K562 (cell line): Measurements from ENCODE around the gene ITPR1. TPM values are rescaled to one million over a fixed set of nuclear protein-coding genes. Genes with fewer than 3 reads are reported as not detected.
A peak's percentile ranks its signal among the peaks of the same experiment; 100 is the strongest.

ENCODE experiments used
- ELF1 ChIP-seq: fragments of 200-800 bp; sonication (Bioruptor generic); IDR thresholded peaks from 2 replicates; pipeline ENCODE4 v1.6.1; 2016; ENCODE audit warnings: missing genetic modification characterization, missing compliant biosample characterization
- FOXJ2 ChIP-seq: fragments of 200-800 bp; sonication (Bioruptor generic); IDR thresholded peaks from 2 replicates; pipeline ENCODE4 v1.6.1; 2016; ENCODE audit warnings: missing genetic modification characterization, missing compliant biosample characterization
- KDM1A ChIP-seq, 2 experiments: fragments of 450-650 bp; IDR thresholded peaks; 2 replicates each; pipeline ENCODE4 v1.6.1; 2016; ENCODE audit warnings: mild to moderate bottlenecking in 2 of 2
- NFATC3 ChIP-seq: fragments of 450-650 bp; IDR thresholded peaks from 2 replicates; pipeline ENCODE4 v1.6.1; 2017; ENCODE audit warnings: mild to moderate bottlenecking
- ZFP30 ChIP-seq: fragments of 250-450 bp; sonication (Bioruptor Pico); IDR thresholded peaks from 2 replicates; pipeline ENCODE4 v1.8.0; 2022; ENCODE audit warnings: moderate library complexity, mild to moderate bottlenecking, inconsistent platforms, borderline replicate concordance
- ZNF274 ChIP-seq: IDR thresholded peaks from 2 replicates; pipeline ENCODE4 v1.6.1; 2011; ENCODE audit warnings: low read depth, mild to moderate bottlenecking, low read length, moderate library complexity, borderline replicate concordance
- polyA plus RNA-seq, 8 experiments: library from polyadenylated mRNA; depleted of rRNA in 4 of 8; stranded (reverse) in 5 of 8; unstranded in 3 of 8; fragments of >200 nt; fragmentation: Nextera tagmentation in 2 of 8; fragmentation: Illumina TruSeq in 1 of 8; extraction: Ambion mirVana in 2 of 8; extraction: Trizol in 1 of 8; gene quantifications; 2 replicates each; pipeline versions ENCODE4 v1.2.1 to v1.2.3, GENCODE V29; 2011 to 2014; ENCODE audit warnings: inconsistent platforms in 1 of 8, missing spikeins in 1 of 8
- total RNA-seq, 7 experiments: library from RNA; depleted of rRNA in 6 of 7; stranded (reverse); fragments of >200 nt in 6 of 7; fragmentation: Illumina TruSeq in 2 of 7; extraction: Trizol in 2 of 7; gene quantifications; 2 replicates each; pipeline versions ENCODE4 v1.2.1 to v1.2.3, GENCODE V29; 2011 to 2021; ENCODE audit warnings: low replicate concordance in 1 of 7
- TF ChIP-seq, protein P1 (sequence below): fragments of 250-450 bp; sonication (Bioruptor Pico); IDR thresholded peaks from 2 replicates; pipeline ENCODE4 v1.9.0; 2021; ENCODE audit warnings: mild to moderate bottlenecking, inconsistent platforms
- TF ChIP-seq, protein P2 (sequence below): fragments of 250-450 bp; sonication (Bioruptor Pico); IDR thresholded peaks from 2 replicates; pipeline ENCODE4 v1.5.0; 2021
- TF ChIP-seq, protein P3 (sequence below): fragments of 450-650 bp; IDR thresholded peaks from 2 replicates; pipeline ENCODE4 v1.6.1; 2014; ENCODE audit warnings: low read depth, mild to moderate bottlenecking, moderate library complexity, borderline replicate concordance
- TF ChIP-seq, protein P4 (sequence below), 2 experiments: fragments of 250-450 bp in 1 of 2; fragments of 450-650 bp in 1 of 2; sonication (Bioruptor Pico) in 1 of 2; IDR thresholded peaks; 2 replicates each; pipeline versions ENCODE4 v1.6.1 to v1.8.0; 2016 to 2021; ENCODE audit warnings: mild to moderate bottlenecking in 2 of 2, moderate library complexity in 2 of 2, missing compliant biosample characterization in 1 of 2, missing genetic modification characterization in 1 of 2
- TF ChIP-seq, protein P5 (sequence below): fragments of 450-650 bp; IDR thresholded peaks from 2 replicates; pipeline ENCODE4 v1.6.1; 2016; ENCODE audit warnings: missing biosample characterization, missing genetic modification characterization
- TF ChIP-seq, protein P6 (sequence below): sonication (generic); formaldehyde crosslinking; IDR thresholded peaks from 2 replicates; pipeline ENCODE4 v1.8.1; 2023; ENCODE audit warnings: missing genetic modification reagents, mild to moderate bottlenecking, borderline replicate concordance

ITPR1 gene
- total and polyA plus RNA-seq, 9 of the 15 experiments (the other 6 are each of a cell fraction or from before 2014, with no cell fraction given), result 22.4 to 40.0 (median 27.4) TPM

DNA sequence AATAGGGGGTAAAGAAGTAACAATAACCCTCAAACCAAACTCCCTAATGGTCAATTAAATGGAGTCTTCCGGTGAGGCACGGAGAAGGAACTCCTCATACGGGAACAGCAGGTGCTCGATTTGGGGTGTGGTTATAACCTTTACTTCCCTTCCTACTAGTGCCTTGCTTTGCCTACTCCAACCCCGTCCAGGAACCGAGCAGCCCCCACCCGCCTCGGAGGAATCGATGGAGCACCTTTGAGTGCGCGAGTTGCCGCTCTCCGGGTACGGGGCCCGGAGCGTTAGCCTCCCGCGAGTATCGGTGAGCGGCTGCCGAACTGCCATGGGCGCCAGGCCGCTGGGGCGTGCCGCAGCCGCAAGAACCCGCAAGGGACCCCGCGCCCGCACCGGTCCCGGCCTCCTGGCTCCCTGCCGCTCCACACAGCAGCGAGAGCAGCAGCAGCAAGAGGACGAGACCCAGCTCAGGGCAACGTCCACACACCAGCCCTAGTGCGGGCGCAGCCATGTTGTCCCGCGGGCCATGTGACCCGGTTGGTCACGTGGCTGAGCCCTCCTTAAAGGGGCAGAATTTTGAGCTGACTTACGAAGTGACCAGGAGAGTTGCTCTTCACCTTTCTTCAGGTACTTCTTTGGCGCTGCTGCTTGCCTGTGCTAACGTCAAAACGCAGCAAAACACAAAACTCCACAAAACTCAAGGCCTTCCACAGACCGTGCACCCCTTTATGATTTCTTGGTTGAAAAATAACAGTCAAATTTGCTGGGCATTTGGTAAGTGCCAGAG is 26.2 kb upstream of the ITPR1 start, which contains the start of gene SUMF1 (continued):
- TF ChIP-seq, protein P1, sequence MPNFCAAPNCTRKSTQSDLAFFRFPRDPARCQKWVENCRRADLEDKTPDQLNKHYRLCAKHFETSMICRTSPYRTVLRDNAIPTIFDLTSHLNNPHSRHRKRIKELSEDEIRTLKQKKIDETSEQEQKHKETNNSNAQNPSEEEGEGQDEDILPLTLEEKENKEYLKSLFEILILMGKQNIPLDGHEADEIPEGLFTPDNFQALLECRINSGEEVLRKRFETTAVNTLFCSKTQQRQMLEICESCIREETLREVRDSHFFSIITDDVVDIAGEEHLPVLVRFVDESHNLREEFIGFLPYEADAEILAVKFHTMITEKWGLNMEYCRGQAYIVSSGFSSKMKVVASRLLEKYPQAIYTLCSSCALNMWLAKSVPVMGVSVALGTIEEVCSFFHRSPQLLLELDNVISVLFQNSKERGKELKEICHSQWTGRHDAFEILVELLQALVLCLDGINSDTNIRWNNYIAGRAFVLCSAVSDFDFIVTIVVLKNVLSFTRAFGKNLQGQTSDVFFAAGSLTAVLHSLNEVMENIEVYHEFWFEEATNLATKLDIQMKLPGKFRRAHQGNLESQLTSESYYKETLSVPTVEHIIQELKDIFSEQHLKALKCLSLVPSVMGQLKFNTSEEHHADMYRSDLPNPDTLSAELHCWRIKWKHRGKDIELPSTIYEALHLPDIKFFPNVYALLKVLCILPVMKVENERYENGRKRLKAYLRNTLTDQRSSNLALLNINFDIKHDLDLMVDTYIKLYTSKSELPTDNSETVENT (CRISPR knock-in tag), result no peak
- TF ChIP-seq ELF1 (tag) (no peak), NFATC3 (peak; percentile 50; the same call in 1 of the 2 replicates), KDM1A (IDR thresholded peaks at IDR 0.05) (no peak), FOXJ2 (no peak), ZNF274 (no peak), ZFP30 (no peak)
- TF ChIP-seq, protein P2, sequence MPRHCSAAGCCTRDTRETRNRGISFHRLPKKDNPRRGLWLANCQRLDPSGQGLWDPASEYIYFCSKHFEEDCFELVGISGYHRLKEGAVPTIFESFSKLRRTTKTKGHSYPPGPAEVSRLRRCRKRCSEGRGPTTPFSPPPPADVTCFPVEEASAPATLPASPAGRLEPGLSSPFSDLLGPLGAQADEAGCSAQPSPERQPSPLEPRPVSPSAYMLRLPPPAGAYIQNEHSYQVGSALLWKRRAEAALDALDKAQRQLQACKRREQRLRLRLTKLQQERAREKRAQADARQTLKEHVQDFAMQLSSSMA, result 0 out of 2 replicates have a peak, but pooled peaks have one; percentile 37
- TF ChIP-seq, protein P3, sequence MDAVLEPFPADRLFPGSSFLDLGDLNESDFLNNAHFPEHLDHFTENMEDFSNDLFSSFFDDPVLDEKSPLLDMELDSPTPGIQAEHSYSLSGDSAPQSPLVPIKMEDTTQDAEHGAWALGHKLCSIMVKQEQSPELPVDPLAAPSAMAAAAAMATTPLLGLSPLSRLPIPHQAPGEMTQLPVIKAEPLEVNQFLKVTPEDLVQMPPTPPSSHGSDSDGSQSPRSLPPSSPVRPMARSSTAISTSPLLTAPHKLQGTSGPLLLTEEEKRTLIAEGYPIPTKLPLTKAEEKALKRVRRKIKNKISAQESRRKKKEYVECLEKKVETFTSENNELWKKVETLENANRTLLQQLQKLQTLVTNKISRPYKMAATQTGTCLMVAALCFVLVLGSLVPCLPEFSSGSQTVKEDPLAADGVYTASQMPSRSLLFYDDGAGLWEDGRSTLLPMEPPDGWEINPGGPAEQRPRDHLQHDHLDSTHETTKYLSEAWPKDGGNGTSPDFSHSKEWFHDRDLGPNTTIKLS, result peak; percentile 75; the same call in 1 of the 2 replicates
- TF ChIP-seq, protein P4, sequence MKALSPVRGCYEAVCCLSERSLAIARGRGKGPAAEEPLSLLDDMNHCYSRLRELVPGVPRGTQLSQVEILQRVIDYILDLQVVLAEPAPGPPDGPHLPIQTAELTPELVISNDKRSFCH (CRISPR knock-in tag; IDR thresholded peaks at IDR 0.05), result no peak
- TF ChIP-seq, protein P4 (tag; IDR thresholded peaks at IDR 0.05), result peak; percentile 91
- TF ChIP-seq, protein P5, sequence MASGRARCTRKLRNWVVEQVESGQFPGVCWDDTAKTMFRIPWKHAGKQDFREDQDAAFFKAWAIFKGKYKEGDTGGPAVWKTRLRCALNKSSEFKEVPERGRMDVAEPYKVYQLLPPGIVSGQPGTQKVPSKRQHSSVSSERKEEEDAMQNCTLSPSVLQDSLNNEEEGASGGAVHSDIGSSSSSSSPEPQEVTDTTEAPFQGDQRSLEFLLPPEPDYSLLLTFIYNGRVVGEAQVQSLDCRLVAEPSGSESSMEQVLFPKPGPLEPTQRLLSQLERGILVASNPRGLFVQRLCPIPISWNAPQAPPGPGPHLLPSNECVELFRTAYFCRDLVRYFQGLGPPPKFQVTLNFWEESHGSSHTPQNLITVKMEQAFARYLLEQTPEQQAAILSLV (tag), result no peak
- TF ChIP-seq, protein P6, sequence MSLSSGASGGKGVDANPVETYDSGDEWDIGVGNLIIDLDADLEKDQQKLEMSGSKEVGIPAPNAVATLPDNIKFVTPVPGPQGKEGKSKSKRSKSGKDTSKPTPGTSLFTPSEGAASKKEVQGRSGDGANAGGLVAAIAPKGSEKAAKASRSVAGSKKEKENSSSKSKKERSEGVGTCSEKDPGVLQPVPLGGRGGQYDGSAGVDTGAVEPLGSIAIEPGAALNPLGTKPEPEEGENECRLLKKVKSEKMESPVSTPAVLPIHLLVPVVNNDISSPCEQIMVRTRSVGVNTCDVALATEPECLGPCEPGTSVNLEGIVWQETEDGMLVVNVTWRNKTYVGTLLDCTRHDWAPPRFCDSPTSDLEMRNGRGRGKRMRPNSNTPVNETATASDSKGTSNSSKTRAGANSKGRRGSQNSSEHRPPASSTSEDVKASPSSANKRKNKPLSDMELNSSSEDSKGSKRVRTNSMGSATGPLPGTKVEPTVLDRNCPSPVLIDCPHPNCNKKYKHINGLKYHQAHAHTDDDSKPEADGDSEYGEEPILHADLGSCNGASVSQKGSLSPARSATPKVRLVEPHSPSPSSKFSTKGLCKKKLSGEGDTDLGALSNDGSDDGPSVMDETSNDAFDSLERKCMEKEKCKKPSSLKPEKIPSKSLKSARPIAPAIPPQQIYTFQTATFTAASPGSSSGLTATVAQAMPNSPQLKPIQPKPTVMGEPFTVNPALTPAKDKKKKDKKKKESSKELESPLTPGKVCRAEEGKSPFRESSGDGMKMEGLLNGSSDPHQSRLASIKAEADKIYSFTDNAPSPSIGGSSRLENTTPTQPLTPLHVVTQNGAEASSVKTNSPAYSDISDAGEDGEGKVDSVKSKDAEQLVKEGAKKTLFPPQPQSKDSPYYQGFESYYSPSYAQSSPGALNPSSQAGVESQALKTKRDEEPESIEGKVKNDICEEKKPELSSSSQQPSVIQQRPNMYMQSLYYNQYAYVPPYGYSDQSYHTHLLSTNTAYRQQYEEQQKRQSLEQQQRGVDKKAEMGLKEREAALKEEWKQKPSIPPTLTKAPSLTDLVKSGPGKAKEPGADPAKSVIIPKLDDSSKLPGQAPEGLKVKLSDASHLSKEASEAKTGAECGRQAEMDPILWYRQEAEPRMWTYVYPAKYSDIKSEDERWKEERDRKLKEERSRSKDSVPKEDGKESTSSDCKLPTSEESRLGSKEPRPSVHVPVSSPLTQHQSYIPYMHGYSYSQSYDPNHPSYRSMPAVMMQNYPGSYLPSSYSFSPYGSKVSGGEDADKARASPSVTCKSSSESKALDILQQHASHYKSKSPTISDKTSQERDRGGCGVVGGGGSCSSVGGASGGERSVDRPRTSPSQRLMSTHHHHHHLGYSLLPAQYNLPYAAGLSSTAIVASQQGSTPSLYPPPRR, result no peak
